NCI-H748 (cell line): ENCODE results near the gene SOBP.

Experiments
- DNase-seq: peaks from one replicate; lab custom pipeline; 2025; ENCODE audit not compliant: unreplicated experiment; lab: John Stamatoyannopoulos, UW

Gene SOBP

GRCh38 chr6:107709341-107709740 lies 219.4 kb downstream of the SOBP start:
- no peak for DNase-seq
